Activated CD4-positive, CD25-positive, alpha-beta regulatory T cell treated with anti-CD3 and anti-CD28 coated beads, Interleukin-2, amount 50 U/mL, for 24 hours (primary cell): ENCODE data around the gene FPR2.
"Not testable (repeated sequence)": the region's sequence is repeated elsewhere in the genome, so short reads cannot be mapped to it uniquely, and the experiment has no call there.

Experiments
- ATAC-seq, 2 donors: fragments of 150-1000 bp; cut with Tn5 transposase; one replicate each; pipeline ENCODE4 v1.10.0; 2021; ENCODE audit warnings: mild to moderate bottlenecking in 1 of 2, moderate library complexity in 1 of 2

Gene FPR2

GRCh38 chr19:51784922-51785690, 24.1 kb downstream of the FPR2 start:
- peak; percentile 93 to 94 for ATAC-seq

GRCh38 chr19:51786646-51787494, 25.9 kb downstream of the FPR2 start:
- ATAC-seq, result no peak

- no peak for ATAC-seq
Observed at GRCh38 chr19:51788029-51788428, 27.0 kb downstream of the FPR2 start.

DNA sequence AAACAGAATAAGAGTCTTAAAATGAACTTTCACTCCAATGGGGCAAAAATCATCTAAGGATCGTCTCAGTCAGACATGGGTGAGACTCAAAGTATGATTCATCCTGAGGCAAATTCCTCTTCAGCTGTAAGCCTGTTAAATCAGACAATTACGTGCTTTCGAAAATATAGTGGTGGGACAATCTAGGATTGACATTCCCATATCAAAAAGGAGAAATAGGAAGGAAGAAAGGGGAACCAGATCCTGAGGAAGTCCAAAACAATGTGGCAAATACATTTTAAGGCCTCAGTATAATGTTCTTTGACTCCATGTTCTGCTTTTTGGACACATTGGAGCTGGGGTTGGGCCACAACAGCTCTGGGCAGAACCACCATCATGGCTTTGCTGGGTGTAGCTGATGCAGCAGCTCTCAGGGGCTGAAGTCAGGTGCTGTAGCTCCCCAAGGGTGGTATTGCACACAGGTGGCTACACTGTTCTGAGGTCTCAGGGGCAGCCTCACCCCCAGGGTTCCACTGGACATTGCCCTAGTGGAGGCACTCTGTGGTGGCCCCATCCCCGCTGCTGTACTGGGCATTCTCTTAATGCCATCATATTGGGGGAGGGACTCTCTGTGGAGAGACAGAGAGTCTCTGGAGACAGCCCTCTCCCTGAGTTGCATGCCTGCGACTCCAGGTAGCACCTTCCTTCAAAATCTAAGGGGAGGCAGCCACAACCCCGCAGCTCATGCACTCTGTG, 28.2 kb downstream of the FPR2 start:
- no peak for ATAC-seq

GRCh38 chr19:51792932-51793331, 32.0 kb downstream of the FPR2 start:
- no peak for ATAC-seq

- no peak for ATAC-seq
Observed at GRCh38 chr19:51793994-51794393, 33.0 kb downstream of the FPR2 start.

GRCh38 chr19:51794885-51795490, 34.0 kb downstream of the FPR2 start, which contains the start of gene FPR3:
Gene FPR3, plus strand, starts transcription at chr19:51795157. Its CDS starts 28,592 bp downstream, at chr19:51823749.
- no peak for ATAC-seq

- no peak for ATAC-seq
Observed at GRCh38 chr19:51796195-51796679, 35.3 kb downstream of the FPR2 start.

- no peak for ATAC-seq
Observed at GRCh38 chr19:51797480-51797879, 36.5 kb downstream of the FPR2 start.

GRCh38 chr19:51798062-51798461, 37.1 kb downstream of the FPR2 start:
- ATAC-seq, result no peak

- no peak for ATAC-seq
Observed at GRCh38 chr19:51799034-51799773, 38.2 kb downstream of the FPR2 start.

DNA sequence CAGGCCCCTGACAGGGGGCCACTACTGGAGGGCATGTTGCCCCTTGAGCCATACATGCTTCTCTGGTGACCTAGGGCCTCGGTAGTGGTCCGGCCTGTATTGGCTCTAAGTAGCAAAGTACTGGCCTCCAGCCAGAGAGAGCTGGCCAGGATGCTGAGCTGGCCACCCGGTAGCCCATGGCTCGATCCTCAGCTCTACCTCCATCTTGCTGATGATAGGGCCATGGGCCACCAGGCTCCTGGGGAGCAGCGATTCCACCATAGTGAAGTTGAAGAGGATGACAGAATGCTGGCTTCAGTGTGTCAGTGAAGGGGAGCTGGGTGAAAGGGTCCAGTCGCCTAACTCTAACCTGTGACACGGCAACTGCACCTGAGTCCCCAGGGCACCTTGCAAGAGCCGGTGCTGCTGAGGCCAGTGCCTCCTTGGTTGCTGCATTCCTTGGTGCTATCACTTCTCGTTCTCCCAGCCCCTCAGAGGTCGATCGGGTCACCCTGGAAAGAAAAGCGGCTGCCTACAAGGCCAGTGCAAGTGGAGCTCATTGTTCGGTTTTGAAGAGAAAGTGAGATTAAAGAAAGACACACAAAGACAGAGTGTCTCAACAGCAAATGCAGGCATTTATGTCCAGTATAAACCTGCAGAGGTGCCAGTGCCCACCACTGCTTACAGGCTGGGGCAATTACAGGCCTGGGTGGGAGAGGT, 38.9 kb downstream of the FPR2 start:
- ATAC-seq, result no peak

DNA sequence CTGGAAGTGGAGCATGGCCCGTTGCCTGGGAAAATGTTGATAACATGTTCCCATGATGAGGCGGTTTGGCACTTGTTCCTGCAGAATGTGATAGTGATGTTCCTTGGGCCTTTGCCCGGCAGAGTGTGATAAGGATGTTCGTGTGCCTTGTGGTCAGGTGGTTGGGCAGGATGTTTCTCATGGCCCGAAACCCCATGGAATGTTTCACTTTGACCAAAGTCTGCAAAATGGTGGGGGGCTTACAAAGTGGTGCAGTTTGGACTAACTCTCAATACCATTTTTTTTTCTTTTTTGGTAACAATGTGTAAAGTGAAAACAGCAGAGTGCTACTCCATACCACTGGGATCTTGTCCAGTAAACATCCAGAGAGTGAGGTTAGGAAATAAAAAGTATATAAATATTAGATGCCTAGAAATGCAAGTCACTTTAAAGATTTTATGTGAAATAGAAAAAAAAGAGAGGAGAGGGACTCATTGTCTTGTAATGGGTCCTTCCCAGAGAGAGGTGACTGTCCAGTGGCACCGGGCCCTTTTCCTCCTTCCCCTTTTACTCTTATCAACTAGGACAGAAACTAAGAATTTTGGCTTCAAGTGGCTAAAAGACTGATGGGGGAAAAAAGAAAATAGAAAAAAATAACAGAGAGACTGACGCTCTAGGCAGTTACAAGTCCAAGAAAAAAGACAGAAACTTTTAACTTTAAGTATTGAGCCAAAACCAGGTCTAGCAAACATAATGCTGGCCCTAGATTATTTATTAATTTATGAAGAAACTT, 39.7 kb downstream of the FPR2 start:
- ATAC-seq, result no peak

DNA sequence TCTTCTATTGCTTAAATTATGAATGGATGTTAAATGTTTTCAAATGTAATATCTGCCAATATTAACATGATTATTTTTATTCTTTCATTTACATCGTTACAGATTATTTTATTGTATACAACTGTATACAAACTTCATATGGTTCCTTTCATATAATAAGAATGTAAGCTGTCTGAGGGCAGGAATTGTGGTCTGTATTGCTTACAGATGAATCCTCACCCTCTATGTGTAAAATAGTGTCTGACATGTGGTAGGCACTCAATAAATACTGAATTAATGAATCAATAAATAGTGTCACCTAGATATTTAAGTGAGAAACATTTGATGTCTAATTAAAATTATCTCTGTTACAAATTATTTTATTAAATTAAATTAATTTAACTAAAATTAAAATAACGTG, 41.8 kb downstream of the FPR2 start:
- no peak for ATAC-seq

DNA sequence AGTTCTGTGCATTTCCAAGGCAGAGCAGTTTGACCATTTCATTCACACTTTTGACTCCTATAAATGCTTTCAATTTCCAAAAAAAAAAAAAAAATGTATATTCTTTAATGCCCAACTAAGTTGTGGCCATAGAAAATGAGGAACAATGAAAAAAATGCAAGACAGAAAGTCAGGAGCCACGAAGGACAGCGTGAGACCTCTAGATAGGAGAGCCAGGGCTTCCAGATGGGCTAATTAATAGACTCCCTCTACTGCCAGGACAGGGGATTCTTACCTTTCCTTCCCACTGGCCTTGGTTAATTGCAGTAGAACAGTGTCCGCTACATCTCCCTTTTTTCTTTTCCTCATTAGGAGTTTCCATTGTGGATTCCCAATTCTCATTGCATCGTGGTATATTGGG, 42.5 kb downstream of the FPR2 start:
- no peak for ATAC-seq

- ATAC-seq, result no peak
Observed at GRCh38 chr19:51803967-51804366, 43.0 kb downstream of the FPR2 start.

GRCh38 chr19:51804789-51805188, 43.8 kb downstream of the FPR2 start:
- not testable (repeated sequence) for ATAC-seq

GRCh38 chr19:51805396-51805795, 44.4 kb downstream of the FPR2 start:
- not testable (repeated sequence) for ATAC-seq

DNA sequence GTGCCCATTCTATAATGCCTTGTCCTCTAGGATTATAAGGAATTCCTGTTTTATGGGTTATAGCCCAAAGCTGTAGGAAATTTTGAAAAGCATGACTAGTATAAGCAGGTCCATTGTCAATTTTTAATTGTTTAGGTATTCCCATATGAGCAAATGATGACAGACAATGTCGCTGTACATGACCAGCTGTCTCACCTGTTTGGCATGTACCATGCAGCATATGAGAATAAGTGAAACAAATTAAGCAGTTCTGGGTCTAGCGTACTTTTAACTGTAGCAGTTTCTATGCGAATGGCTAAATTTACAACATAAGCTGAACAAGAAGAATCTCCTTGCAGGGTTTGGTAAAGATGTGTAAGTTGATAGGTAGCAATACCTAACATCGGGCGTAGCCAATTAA, 45.6 kb downstream of the FPR2 start:
- not testable (repeated sequence) for ATAC-seq

DNA sequence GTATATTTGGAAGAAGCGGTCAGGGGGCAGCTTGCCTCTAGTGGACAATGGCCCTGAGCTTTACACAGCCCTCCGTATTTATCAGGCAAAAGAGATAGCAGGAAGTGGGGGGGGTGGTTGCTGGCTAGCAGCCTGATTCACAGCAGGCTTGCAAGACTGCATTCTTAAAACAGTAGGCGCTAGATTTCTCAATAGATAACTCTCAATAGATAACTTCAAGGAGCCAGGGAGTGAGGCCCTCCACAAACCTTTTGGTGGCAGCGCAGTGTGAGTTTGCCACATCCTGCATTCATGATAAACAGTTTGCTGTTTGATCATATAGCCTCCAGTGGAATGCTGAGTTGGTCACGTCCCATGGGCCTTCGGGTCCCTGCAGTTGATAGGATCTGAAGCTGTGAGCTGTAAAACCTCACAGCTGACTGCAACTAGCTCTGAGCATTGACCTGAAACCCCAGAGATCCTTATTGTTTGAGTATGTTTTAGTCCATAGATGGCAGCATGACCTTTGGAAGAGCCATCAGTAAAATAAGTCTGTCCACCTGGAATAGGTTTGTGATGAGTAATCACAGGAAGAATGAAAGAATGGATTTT, 46.2 kb downstream of the FPR2 start:
- ATAC-seq, result no peak
